GM12872 (cell line): ENCODE measurements around the gene LUZP1.

Experiments used
- CTCF ChIP-seq: IDR thresholded peaks from 3 replicates; pipeline ENCODE4 v1.5.1; 2011; ENCODE audit warnings: low read depth, mild to moderate bottlenecking, low read length, moderate library complexity; ENCODE audit not compliant: insufficient read depth

Gene LUZP1

GRCh38 chr1:23196627-23197328, 28.1 kb upstream of the LUZP1 start:
- no peak for TF ChIP-seq CTCF

- TF ChIP-seq CTCF: no peak
Observed at GRCh38 chr1:23194119-23194984, 25.7 kb upstream of the LUZP1 start.

GRCh38 chr1:23193391-23194118, 24.9 kb upstream of the LUZP1 start:
- TF ChIP-seq CTCF: no peak

- TF ChIP-seq CTCF: no peak
Observed at GRCh38 chr1:23191199-23191598, 22.5 kb upstream of the LUZP1 start.

GRCh38 chr1:23188434-23188884, 19.8 kb upstream of the LUZP1 start:
- no peak for TF ChIP-seq CTCF

GRCh38 chr1:23187637-23188036, 19.0 kb upstream of the LUZP1 start:
- TF ChIP-seq CTCF: no peak

- no peak for TF ChIP-seq CTCF
Observed at GRCh38 chr1:23185381-23185780, 16.7 kb upstream of the LUZP1 start.
